ENCODE results near the gene TMCC1.

TMCC1 gene

GRCh38 chr3:129673897-129674797 is 219.4 kb downstream of the TMCC1 start:
- no peak for DNase-seq

DNA sequence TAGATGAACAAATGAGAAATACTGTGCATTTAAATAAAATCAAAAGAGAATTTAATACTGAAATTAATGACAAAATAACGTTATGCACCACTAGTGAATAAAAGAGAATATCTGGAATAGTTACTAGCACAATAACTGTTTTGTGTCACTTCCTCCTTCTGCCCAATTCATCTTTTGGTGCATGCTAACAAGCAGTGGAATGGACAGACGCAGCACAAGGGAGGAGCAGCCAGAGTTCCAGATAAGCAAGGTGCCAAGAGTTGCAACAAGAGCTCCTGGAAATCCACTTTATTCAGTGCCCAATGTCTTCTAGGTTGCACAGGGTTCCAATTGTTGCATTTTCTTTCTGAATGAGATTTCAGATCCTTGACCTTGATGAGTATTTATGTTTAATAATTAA is 220.5 kb downstream of the TMCC1 start:
- DNase-seq = no peak

- no peak for DNase-seq
These were observed 221.1 kb downstream of the TMCC1 start for GRCh38 chr3:129672412-129672811.

DNA sequence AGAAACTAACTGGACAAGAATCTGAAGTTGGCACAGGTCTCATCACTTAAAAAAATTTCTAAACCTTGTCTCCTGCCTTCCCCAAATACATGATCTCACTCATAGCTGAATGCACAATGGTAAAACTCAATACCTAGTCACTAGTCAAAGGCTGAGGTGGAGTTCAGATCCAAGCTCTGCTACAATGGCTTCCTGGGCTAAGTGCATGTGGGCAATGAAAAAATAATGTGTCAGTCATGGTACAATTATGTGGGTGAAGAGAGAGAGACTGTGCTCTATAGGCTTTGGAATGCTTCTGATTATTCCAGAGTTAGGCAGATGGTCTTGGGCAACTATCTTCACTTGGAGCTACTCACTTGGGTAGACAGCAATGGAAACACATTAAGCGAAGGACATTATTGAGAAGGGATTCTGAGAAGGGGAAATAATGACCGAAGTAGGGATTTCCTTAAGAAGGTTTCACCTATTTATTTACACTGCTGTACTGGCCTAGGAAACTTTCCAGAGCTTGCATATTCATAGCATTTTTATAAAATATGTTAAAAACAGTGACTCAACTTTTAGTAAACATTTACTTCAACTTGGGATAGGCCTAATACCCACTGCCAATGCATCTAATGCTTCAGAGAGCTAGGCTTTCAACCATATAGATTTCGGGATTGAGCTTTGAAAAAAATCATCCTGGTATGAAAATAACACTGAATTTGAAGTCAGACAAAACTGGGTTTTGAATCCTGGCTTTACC is 228.3 kb downstream of the TMCC1 start:
- DNase-seq = no peak

- DNase-seq = peak in 1 of 2 experiments; percentile 10
These were observed 229.4 kb downstream of the TMCC1 start for GRCh38 chr3:129663930-129664646.

- DNase-seq = no peak
These were observed 230.5 kb downstream of the TMCC1 start for GRCh38 chr3:129663045-129663446.

GRCh38 chr3:129662191-129662608 is 231.3 kb downstream of the TMCC1 start:
- no peak for DNase-seq

DNA sequence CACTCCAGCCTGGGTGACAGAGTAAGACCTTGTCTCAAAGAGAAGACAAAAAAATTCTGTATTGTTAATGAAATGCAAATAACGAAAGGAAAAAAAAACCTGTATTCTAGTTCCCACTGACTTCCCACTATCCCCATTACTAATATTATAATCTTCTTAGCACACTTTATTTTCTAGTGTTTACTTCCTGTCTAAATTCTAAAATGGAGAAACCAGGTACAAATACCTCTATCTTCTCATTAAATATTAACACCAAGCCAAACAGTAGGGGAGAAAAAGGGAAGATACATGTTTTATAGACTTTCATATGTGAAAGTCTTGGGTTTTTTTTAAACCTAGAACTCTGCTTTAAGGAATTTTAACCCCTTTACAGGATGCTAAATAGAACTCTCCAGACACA is 231.7 kb downstream of the TMCC1 start:
- no peak for DNase-seq

DNA sequence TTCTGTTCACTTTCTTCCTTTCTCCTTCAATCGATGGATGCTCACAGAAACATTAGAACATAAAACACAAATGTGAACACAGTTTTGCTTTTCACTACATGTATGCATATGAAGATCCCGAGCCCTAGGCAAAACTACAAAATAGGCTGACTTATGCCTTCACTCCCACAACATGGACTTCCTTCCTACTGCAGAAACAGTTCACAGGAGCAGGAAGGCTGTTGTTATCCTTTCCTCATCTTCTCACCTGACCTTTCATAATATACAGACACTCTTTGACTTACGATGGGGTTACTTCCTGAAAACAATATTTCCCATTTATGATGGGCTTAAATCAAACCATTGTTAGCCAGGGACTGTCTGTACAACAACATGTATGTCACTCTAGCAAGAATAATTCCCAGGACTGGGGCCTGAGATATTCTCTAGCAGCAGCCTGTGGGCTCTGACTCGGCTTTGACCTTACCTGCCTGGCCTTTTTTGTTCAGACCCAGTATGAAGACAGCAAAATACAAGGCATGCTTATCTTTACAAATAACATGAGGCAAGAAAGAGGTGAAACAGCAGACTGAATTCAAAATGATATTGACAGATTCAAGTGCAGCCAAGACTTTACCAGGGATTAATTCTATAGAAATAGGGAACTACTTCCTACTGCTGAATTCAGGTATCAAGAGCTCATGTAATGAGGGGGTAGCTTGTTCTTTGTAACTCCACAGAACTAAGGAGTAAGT is 235.2 kb downstream of the TMCC1 start:
- no peak for DNase-seq

- no peak for DNase-seq
These were observed 236.1 kb downstream of the TMCC1 start for GRCh38 chr3:129657261-129658046.

DNA sequence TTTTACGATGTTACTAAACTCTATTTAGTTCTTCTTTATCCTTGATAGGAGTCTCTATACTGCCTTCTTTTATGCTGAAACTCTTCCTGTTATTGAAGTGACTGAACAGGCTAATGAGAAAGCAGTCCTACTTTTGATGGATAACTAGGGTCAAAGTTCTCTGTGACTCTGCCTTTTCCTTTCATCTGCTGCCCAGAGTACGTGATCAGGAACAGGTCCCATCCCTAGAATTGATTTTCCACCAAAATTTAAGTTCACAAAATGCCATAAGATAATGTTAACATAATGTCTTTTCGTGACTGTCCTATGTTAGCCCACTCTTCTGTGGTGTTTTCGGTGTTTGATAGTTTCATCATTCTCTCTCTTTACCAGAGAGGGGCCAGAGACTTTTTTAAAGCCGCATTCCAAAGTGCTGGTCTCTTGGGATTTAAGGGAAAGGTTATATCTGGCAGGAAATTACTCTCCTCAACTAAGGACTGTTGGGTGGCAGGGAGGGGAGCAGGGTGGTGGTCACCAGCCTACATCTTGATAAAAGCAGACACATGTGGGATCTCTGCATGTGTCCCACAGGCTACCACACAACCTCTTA is 236.8 kb downstream of the TMCC1 start:
- no peak for DNase-seq

DNA sequence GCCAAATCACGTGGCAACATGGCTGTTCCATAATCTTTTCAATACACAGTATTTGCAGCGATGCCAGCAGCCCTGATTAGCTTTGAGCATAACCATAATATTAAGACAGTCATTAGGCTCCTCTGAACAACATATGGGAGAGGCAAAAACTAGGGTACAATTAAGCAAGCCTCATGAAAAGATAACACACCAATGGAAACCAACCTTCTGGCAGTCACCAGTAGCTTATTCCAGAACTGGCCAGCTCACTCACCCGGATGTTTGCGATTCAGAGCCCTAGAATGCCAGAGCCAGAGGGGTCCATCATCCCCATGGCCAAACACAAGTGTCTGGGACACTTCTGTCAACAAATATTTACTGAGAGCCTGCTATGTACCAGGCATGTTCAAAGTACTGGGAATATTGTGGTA is 238.2 kb downstream of the TMCC1 start:
- no peak for DNase-seq

DNA sequence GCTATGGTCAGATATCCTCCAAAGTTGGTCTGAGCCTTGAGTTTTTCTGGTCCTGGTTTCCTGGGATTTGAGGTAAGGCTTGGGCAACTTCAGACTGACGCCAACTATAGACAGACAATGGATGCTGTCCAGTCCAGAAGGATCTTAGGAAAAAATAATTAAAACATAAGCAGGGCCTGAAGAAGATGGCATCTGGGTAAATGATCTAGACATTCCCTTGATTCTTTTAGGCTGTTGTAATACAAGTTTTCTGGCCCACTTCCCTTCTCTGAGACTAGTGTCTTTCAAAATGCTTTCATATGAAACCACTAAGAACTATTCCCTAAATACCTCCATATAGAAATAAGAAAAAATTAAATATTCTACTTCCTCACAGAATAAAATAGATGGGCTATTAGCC is 239.4 kb downstream of the TMCC1 start:
- no peak for DNase-seq

DNA sequence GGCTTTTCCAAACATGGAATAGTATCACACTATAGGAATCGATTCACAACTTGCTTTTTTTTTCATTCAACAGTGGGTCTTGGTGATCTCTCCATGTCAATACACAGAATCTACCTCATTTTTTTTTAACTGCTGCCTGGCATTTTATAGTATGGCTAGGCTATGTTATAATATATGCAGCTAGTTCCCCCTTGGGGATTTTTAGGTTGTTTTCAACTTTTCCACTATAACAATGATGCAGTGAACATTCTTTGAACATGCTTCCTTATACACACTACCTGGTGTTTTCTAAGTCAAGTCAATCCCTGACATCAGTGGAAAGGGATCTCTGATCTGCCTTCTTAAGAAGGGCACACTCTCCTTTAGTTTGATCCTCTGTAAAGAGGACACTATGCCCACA is 240.5 kb downstream of the TMCC1 start:
- no peak for DNase-seq

DNA sequence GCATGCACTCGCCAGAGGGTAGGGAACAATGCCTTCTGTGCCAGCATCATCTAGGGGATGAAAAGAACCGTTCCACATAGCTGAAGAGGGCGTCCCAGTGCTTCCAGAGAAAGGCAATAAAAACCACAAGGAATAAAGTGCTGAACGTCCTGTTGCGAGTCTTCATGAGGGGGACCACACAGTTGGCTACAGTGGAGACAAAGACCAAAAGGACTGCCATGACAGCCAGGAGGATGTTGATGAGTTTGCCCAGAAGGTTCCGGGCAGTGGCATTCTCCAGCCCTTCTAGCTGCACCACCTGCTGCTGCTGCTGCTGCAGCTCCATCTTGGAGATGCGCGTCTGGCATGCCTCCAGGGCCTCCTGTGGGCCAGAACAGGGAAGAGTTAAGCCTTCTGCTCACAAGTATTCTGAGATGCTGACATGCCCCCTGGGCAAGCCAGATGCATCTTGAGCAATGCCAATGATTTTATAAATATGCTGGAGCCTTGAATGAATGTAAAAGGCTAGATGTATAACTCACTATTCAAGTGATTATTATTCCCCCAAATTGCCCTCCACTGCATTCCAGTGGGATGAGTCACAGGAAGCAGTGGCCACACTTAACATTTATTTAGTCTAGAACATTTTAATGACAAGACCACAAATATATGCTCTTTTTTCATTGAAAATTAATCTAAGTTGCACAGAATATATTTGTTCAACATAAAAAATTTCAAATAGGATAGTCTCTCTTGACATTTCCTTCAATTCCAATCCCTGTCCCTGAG is 241.9 kb downstream of the TMCC1 start:
- DNase-seq = peak; percentile 77 to 90

DNA sequence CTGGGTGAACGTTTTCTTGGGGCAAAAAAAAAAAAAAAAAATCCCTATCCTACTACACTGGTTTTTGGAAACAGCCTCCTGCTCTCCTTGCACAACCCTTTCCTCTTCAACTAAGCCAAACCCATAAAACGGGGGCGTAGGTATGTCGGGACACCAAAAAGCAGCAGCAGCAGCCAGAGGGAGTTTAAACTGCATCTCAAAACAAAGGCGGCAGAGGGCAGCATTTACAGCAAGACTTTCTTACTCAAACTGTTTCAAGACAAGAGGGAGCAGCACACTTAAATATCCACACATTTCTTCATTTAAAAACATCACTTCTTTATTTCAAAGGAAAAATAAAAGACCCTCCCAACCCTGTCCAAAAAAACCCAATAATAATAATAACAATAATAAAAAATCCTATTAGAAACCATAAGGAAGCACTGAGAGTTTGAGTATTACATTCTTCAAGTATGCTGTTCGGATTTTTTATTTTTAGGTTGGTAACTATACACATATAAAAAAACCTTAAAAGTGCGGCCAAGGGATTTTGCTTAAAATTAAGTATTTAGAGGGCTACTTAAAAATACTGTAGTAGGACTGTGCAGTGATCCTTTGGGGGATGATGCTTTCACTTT is 243.1 kb downstream of the TMCC1 start:
- DNase-seq = peak; percentile 42 to 60

DNA sequence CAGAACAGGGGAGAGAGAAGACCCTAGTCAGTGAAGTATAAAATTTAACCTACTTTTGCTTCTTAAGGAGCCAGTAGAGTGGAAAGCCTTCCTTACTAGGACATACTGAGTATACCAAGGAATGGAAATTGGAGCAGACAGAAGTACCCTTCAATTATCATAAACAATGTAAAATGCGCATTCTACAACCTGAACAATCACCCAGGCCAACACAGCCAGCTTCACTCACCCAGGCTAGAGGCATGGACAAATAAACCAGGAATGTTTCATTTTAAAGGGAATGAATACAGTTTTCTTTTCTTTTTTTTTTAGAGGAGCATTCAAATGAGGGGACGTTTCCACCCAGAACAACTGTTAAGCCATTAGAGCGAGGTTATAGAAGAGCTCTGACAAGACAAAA is 245.1 kb downstream of the TMCC1 start:
- no peak for DNase-seq

DNA sequence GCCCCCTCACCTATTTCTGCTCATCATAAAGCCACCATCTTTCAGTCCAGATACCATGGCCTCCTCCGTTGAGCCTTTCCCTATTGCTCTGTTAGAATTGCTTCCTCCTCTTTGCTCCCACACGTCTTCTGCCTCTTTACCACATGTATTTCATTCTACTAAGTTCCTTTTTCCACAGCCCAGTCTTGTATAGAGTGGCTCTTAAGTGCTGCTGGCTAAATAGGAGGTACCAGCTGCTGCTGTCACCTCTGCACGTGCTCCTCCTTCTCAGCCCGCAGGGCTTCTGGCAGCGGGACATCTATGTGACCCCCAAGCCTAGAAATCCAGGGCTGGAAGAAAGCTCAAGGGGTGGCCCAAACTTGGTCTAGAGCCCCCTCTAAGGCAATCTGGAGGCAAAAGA is 248.2 kb downstream of the TMCC1 start:
- DNase-seq = peak; percentile 46 to 84

GRCh38 chr3:129644836-129645235 is 248.7 kb downstream of the TMCC1 start:
- no peak for DNase-seq

Data from NCI-H524 (cell line).